DMS153 treated with DMSO at 0.1 percent for 48 hours (cell line): ENCODE data around the gene RNF126.
"Not testable (repeated sequence)": the region's sequence is repeated elsewhere in the genome, so short reads cannot be mapped to it uniquely, and the experiment has no call there.

Experiments used
- DNase-seq: peaks from one replicate; lab custom pipeline; 2025; ENCODE audit not compliant: unreplicated experiment; lab: John Stamatoyannopoulos, UW

RNF126 gene

GRCh38 chr19:613732-614567 is 49.1 kb downstream of the RNF126 start:
- DNase-seq = no peak

- DNase-seq = no peak
Measured at GRCh38 chr19:612941-613340, 50.1 kb downstream of the RNF126 start.

GRCh38 chr19:611481-611868 is 51.5 kb downstream of the RNF126 start:
- no peak for DNase-seq

- DNase-seq = no peak
Measured at GRCh38 chr19:610801-611480, 52.1 kb downstream of the RNF126 start.

GRCh38 chr19:610071-610800 is 52.8 kb downstream of the RNF126 start:
- no peak for DNase-seq

- DNase-seq = no peak
Measured at GRCh38 chr19:609004-609346, 54.0 kb downstream of the RNF126 start.

- no peak for DNase-seq
Measured at GRCh38 chr19:608155-609003, 54.6 kb downstream of the RNF126 start.

GRCh38 chr19:607301-608154 is 55.5 kb downstream of the RNF126 start:
- DNase-seq = no peak

- DNase-seq = not testable (repeated sequence)
Measured at GRCh38 chr19:605061-605971, 57.7 kb downstream of the RNF126 start.

- no peak for DNase-seq
Measured at GRCh38 chr19:604355-604754, 58.7 kb downstream of the RNF126 start.

GRCh38 chr19:603779-604178 is 59.2 kb downstream of the RNF126 start:
- DNase-seq = not testable (repeated sequence)

GRCh38 chr19:603302-603639 is 59.7 kb downstream of the RNF126 start:
- DNase-seq = not testable (repeated sequence)

GRCh38 chr19:602391-603301 is 60.4 kb downstream of the RNF126 start:
- DNase-seq = no peak

- no peak for DNase-seq
Measured at GRCh38 chr19:601790-602189, 61.2 kb downstream of the RNF126 start.

GRCh38 chr19:601310-601709 is 61.7 kb downstream of the RNF126 start:
- no peak for DNase-seq
